GM23248 (cell line): ENCODE data around the gene IGFBP6.

Source experiments
- EZH2 ChIP-seq: fragments of 200-600 bp; sonication (generic); IDR thresholded peaks from 2 replicates; pipeline ENCODE4 v1.6.1; 2018; ENCODE audit warnings: antibody characterized with exemption, mild to moderate bottlenecking; ENCODE audit not compliant: insufficient read depth, poor library complexity, severe bottlenecking
- EZH2phosphoT487 ChIP-seq: fragments of 200-600 bp; sonication (generic); IDR thresholded peaks from 2 replicates; pipeline ENCODE4 v1.6.1; 2018; ENCODE audit warnings: antibody characterized with exemption, moderate library complexity, mild to moderate bottlenecking, low read depth; ENCODE audit not compliant: insufficient read depth

DNA sequence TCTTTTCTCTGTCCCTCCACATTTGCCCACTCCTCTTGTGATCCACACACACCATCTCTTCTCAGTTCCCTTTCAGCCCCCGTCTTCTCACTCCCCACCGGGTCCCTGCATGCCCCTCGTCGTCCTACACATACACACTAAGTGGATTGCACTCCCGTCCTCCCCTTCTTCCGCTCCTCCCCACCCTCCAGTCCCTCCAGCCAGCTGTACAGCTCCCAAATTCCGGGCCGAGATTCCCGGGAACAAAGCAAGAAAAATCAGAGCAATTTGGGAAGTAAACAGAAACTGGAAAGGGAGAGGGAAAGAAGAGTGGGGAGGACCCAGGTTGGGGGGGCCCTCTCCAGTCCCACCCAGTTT is 282 bp upstream of the IGFBP6 start:
- TF ChIP-seq EZH2phosphoT487 (no peak), EZH2 (no peak)
